HCT116 (cell line): ENCODE measurements around the gene VSTM2B.

Source experiments
- EZH2 ChIP-seq: fragments of 200-600 bp; sonication (generic); IDR thresholded peaks from 2 replicates; pipeline ENCODE4 v1.6.1; 2017; ENCODE audit warnings: antibody characterized with exemption, mixed run types
- JUND ChIP-seq: IDR thresholded peaks from 2 replicates; pipeline ENCODE4 v1.6.1; 2012
- TCF7L2 ChIP-seq: IDR thresholded peaks from 2 replicates; pipeline ENCODE4 v1.7.0; 2011; ENCODE audit warnings: borderline replicate concordance, inconsistent platforms; ENCODE audit not compliant: insufficient read depth, insufficient read length; ENCODE audit errors: extremely low read depth
- ZFX ChIP-seq: fragments of 450-650 bp; IDR thresholded peaks from 2 replicates; pipeline ENCODE4 v1.6.1; 2017
- TF ChIP-seq, protein P1 (sequence below), 3 experiments: fragments of 200-600 bp in 1 of 3; sonication (generic) in 1 of 3; IDR thresholded peaks in 2 of 3; conservative IDR thresholded peaks in 1 of 3; 2 replicates each; pipeline ENCODE4 v1.5.1; 2012 to 2017; ENCODE audit warnings: low read depth in 2 of 3, low read length in 2 of 3, antibody characterized with exemption in 1 of 3, borderline replicate concordance in 1 of 3, control low read depth in 1 of 3, mild to moderate bottlenecking in 1 of 3, mixed read lengths in 1 of 3, mixed run types in 1 of 3, moderate library complexity in 1 of 3; ENCODE audit not compliant: insufficient read depth in 1 of 3

GRCh38 chr19:29521291-29522075 is 4.3 kb upstream of the VSTM2B start:
- TF ChIP-seq ZFX = no peak
- TF ChIP-seq, protein P1, sequence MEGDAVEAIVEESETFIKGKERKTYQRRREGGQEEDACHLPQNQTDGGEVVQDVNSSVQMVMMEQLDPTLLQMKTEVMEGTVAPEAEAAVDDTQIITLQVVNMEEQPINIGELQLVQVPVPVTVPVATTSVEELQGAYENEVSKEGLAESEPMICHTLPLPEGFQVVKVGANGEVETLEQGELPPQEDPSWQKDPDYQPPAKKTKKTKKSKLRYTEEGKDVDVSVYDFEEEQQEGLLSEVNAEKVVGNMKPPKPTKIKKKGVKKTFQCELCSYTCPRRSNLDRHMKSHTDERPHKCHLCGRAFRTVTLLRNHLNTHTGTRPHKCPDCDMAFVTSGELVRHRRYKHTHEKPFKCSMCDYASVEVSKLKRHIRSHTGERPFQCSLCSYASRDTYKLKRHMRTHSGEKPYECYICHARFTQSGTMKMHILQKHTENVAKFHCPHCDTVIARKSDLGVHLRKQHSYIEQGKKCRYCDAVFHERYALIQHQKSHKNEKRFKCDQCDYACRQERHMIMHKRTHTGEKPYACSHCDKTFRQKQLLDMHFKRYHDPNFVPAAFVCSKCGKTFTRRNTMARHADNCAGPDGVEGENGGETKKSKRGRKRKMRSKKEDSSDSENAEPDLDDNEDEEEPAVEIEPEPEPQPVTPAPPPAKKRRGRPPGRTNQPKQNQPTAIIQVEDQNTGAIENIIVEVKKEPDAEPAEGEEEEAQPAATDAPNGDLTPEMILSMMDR (IDR thresholded peaks at IDR 0.05 in 2 of 3, conservative IDR thresholded peaks at IDR 0.05 in 1 of 3; ENCODE audit: borderline replicate concordance in 1 of 3, insufficient read depth in 1 of 3, low read depth in 2 of 3, low read length in 2 of 3) = no peak
- no peak for TF ChIP-seq JUND
- no peak for TF ChIP-seq EZH2
- TF ChIP-seq TCF7L2 = no peak
